ENCODE data around the gene MSANTD1.

Gene MSANTD1

DNA sequence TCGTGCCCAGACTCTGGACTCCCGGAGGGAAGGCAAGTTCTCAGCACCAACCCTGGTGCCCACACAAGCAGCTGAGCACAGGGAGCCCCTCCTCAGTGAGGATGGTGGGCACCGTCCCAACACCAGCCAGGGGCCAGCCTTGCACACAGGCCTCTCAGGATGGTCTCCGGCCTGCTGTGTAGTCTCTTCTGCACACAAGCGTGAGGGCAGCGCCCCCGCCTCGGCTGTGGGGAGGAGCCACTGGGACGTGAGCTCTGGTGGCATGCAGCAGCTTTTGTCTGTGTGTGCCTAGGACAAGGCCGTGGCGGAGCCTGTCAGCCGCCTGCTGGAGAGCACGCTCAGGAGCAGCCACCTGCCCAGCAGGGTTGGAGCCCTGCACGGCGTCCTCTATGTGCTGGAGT lies 16.1 kb upstream of the MSANTD1 start:
- DNase-seq (ENCODE audit: low read depth in 2 of 2, low spot score in 1 of 2) = no peak

GRCh38 chr4:3233391-3234071 lies 15.4 kb upstream of the MSANTD1 start:
- no peak for DNase-seq (ENCODE audit: low read depth in 2 of 2, low spot score in 1 of 2)

DNA sequence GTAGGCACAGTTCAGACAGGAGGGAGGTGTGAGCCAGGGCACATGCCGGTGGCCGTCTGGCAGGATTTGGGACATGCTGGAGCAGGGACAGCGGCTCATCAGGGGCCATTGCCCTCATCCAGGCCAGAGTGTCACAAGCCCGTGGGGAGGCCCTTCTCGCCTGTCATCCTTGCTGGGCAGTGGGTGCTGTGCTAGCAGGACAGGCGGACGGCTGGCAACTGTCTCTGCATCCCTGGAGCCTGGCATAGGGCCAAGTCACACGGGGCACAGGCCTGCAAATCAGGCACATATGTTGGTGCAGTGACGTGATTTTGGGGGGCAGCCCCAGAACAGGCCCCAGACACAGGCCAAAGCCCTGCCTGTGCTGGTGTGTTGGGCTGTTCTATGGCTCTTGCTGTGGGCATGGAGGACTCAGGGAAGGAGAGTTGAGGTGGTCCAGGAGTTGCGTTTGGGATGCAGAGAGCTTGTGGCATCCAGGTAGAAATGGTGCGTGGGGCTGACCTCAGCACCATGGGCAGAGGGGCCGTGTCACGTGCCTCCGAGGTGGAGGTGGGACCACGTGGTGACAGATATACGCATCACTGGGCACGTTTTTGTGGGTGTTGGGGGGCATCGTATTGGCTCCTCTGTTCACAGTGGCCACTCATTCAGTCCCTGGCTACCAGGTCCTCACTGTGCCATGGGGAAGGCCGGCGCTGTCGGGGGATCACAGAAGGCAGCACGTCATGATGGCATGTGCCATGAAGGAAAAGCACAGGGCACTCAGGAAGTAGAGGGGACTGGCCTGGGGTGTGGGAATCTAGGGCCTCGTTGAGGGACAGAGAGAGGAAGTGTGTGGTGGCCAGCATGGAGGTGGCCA lies 14.6 kb upstream of the MSANTD1 start:
- no peak for DNase-seq (ENCODE audit: low read depth in 2 of 2, low spot score in 1 of 2)

DNA sequence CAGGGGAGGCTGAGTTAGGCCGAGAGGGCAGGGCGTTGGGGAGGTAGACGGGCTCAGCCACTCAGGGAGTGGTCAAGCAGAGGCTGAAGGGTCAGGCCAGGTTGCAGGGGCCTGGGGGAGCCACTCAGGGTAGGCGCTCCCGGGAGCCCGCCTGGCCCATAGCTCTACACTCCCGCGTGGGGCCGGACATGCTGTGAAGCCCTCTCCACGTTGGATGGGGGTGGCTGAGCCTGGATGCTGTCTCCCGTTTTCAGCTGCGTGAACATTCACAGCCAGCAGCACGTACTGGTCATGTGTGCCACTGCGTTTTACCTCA lies 14.0 kb upstream of the MSANTD1 start:
- no peak for DNase-seq (ENCODE audit: low read depth in 2 of 2, low spot score in 1 of 2)

DNA sequence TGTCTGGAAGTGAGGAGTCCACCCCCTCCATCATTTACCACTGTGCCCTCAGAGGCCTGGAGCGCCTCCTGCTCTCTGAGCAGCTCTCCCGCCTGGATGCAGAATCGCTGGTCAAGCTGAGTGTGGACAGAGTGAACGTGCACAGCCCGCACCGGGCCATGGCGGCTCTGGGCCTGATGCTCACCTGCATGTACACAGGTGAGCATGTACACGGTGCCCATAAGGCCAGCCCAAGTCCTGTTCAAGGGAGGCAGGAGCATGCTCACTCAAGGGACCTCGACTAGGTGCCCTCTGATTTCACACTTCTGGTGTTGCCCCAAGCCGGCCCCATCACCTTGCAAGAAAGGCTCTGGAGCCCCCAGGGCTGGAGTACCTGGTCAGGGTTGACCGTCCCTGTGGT lies 13.4 kb upstream of the MSANTD1 start:
- DNase-seq (ENCODE audit: low read depth in 2 of 2, low spot score in 1 of 2) = no peak

DNA sequence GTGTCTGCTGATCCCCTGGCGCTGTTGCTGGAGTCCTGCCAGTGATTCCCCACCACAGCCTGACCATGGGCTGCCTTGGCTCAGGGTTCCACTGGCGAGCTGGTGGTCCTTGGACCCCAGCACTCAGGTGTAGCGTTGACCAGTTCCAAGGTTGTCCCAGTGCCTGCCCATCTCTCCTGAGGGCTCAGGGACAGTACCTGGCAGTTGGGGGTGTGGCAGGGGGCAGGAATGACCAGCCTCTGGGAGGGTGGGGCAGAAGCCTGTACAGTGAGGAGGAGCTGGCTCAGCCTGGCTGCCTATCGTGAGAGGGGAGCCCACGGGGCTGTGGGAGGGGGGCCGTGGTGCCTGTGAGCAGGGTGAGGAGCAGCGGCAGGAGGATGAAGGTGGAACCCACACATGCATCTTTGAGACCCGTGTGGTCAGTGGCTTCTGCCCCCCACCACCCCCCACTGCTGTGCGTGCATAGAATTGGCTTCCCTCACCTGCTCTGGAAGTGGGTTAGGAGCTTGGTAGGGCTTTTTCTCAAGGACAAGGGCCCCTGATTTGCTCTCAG lies 12.6 kb upstream of the MSANTD1 start:
- no peak for DNase-seq (ENCODE audit: low read depth in 2 of 2, low spot score in 1 of 2)

DNA sequence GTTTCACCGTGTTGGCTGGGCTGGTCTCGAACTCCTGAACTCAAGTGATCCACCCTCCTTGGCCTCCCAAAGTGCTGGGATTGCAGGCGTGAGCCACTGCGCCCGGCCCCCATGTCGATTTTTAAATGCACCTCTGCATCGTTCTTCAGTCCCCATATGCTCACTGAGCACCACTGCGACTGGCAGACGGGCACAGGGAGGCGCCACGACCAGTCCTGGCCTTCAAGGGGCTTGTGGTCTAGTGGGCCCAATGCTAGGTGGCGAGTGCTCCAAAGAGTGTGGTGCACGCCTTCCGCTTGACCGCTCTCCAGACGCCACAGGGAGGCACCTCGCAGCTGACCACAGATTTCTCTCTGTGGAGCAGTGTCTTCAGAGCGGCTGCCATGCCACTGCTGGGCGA lies 11.7 kb upstream of the MSANTD1 start:
- no peak for DNase-seq (ENCODE audit: low read depth in 2 of 2, low spot score in 1 of 2)

- no peak for DNase-seq (ENCODE audit: low read depth in 2 of 2, low spot score in 1 of 2)
These were observed 11.0 kb upstream of the MSANTD1 start for GRCh38 chr4:3237712-3238560.

- DNase-seq (ENCODE audit: low read depth in 2 of 2, low spot score in 1 of 2) = no peak
These were observed 10.2 kb upstream of the MSANTD1 start for GRCh38 chr4:3238721-3239120.

DNA sequence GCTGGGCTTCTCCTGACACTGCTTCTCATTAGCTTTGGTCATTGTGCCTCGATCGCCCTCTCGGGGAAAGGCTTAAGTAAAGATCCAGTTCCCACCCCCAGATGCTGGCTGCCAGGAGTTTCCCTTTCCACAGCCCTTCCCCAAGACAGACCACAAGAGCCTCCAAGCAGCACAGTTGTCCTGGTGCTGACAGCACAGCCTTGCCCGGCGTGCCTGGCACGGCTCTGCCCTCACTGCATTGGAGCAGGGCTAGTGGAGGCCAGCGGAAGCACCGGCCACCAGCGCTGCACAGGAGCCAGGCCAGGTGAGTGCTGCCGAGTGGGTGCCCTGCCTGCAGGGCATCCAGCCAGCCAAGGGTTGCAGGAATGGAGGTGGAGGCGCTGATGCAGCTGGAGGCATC lies 9.7 kb upstream of the MSANTD1 start:
- DNase-seq (ENCODE audit: low read depth in 2 of 2, low spot score in 1 of 2) = no peak

GRCh38 chr4:3239998-3240920 lies 8.7 kb upstream of the MSANTD1 start:
- DNase-seq (ENCODE audit: low read depth in 2 of 2, low spot score in 1 of 2) = no peak

- DNase-seq (ENCODE audit: low read depth in 2 of 2, low spot score in 1 of 2) = no peak
These were observed 7.9 kb upstream of the MSANTD1 start for GRCh38 chr4:3240936-3241522.

DNA sequence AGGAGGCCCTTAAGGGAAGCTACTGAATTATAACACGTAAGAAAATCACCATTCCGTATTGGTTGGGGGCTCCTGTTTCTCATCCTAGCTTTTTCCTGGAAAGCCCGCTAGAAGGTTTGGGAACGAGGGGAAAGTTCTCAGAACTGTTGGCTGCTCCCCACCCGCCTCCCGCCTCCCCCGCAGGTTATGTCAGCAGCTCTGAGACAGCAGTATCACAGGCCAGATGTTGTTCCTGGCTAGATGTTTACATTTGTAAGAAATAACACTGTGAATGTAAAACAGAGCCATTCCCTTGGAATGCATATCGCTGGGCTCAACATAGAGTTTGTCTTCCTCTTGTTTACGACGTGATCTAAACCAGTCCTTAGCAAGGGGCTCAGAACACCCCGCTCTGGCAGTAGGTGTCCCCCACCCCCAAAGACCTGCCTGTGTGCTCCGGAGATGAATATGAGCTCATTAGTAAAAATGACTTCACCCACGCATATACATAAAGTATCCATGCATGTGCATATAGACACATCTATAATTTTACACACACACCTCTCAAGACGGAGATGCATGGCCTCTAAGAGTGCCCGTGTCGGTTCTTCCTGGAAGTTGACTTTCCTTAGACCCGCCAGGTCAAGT lies 6.9 kb upstream of the MSANTD1 start:
- DNase-seq (ENCODE audit: low read depth in 2 of 2, low spot score in 1 of 2) = no peak

- no peak for DNase-seq (ENCODE audit: low read depth in 2 of 2, low spot score in 1 of 2)
These were observed 5.7 kb upstream of the MSANTD1 start for GRCh38 chr4:3243136-3243780.

DNA sequence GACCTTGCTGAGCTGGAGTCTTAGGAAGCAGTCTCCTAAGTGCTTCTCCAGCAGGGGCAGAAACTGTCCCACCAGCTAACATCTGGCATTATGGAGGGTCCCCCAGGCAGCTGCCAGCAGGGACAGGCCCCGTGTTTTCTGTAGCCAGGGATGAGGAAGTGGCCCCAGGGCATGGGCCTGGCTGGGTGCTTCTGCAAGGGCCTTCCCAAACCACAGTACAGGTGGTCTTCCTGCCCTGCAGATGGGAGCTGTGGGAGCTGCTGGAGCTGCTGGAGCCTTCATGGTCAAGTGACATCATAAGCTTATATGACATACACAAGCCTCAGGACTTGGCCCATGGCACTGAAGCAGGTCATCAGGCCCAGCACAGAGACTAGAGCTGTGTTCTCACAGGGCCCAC lies 5.0 kb upstream of the MSANTD1 start:
- no peak for DNase-seq (ENCODE audit: low read depth in 2 of 2, low spot score in 1 of 2)

- no peak for DNase-seq (ENCODE audit: low read depth in 2 of 2, low spot score in 1 of 2)
These were observed 4.2 kb upstream of the MSANTD1 start for GRCh38 chr4:3244747-3245146.

DNA sequence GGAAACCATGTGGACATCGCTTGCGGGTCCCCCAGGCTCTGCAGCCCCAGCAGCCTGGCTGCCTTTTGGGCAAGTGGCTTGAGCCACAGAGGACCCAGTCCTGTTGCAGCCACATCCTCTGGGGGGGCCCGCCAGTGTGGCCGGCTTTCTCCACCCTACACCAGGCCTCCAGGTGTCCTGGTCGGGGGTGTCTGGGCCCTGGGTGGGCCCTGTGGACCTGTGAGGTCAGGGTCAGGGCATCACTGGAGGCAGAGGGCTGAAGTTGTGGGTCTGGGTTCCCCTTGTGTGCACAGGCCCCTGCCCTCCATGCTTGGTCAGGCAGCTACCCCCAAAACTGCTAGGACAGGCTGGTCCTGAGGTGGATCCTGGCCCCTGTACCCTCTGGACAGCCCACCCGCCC lies 3.3 kb upstream of the MSANTD1 start:
- no peak for DNase-seq (ENCODE audit: low read depth in 2 of 2, low spot score in 1 of 2)

DNA sequence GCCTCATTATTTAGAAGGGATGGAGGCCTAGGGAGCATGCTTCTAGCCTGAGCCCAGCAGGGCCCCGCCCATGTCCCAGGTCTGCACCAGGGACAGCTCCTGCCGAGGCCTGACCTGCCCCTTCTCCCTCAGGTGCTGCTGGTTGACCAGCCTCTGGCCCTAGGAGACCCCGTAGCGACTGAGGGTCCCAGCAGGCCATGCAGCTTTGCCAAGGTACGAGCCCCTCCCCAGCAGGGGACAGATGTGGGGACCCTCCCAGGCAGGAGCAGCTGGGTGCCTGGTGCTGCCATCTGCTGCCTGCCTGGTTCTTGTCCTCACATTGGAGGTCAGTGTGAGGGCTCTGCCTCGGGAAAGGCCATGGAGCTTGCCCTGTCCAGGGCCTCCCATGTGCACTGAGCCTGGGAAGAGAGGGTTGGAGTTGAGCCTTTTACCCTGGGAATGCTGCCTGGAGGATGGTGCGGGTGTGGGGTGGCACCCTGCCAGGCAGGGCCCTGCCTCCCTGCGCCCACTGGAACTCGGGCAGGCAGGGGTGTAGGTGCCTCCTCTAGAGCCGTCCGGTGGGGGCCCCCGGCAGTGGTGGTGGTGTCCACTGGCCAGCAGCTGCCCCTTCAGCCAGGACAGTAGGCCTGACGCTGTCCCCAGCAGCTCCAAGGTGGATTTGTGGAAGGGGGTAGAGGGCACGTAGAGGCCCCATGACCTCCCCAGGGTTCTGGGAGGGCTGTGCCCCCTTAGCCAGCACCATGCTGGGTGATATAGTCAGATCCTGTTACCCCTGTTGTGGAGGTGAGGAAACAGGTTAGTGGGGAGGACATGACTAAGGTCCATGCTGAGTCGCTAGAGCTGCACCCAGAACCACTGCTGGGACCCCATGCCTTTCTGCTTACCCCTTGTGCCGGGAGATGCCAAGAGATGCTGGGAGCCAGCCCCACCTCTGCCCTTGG lies 2.2 kb upstream of the MSANTD1 start:
- DNase-seq (ENCODE audit: low read depth in 2 of 2, low spot score in 1 of 2) = no peak
